CD4-positive, alpha-beta T cell treated with Interleukin-10 for 1 hour (primary cell): ENCODE results near the gene PTPN14.
"Not testable (repeated sequence)": the region's sequence is repeated elsewhere in the genome, so short reads cannot be mapped to it uniquely, and the experiment has no call there.

ENCODE experiments used
- DNase-seq: peaks from one replicate; pipeline ENCODE4 v3.0.0-alpha.2; 2020

PTPN14 gene

GRCh38 chr1:214506972-214507431, 44.4 kb downstream of the PTPN14 start:
- no peak for DNase-seq

GRCh38 chr1:214505134-214505533, 46.3 kb downstream of the PTPN14 start:
- no peak for DNase-seq

GRCh38 chr1:214504330-214504729, 47.1 kb downstream of the PTPN14 start:
- no peak for DNase-seq

DNA sequence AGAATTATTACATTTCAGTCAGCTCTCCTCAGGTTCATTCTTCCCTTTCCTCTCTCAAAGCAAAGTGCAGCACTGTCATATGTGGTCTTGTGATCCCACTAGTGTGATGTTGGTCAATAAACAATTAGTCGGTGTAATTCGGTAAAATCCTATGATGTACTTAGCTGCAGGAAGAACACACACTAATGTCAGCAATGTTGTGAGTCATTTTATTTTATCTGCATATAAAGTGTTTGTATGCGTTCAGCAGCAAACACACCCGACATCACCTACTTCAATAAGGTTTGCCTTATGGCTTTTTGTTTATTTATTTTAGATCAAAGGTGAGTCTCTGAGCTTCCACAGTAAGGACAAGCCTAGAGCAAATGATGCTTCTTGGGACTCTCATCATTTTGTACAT, 47.8 kb downstream of the PTPN14 start:
- no peak for DNase-seq

- DNase-seq, result no peak
Measured at GRCh38 chr1:214500340-214501055, 50.9 kb downstream of the PTPN14 start.

GRCh38 chr1:214499732-214500131, 51.7 kb downstream of the PTPN14 start:
- DNase-seq, result no peak

GRCh38 chr1:214498021-214498420, 53.4 kb downstream of the PTPN14 start:
- DNase-seq, result no peak

DNA sequence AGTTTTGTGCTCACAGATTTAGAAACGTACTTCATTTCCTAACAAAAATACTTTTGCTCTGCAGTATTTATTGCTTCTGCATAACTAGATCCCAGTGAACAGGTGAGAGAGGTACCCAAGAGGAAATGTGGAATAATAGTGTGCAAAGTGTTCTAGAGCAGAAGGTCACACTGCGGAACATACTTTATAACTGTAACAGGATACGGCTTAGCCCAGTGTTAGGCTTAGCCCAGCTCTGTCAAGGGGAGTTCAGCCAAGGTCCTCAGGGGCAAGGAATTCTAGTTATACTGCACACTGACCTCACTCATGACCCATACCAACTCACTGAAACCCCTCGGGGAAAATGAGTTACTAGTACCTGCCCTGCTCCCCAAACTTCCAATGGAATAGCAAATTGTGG, 55.3 kb downstream of the PTPN14 start:
- DNase-seq, result no peak

DNA sequence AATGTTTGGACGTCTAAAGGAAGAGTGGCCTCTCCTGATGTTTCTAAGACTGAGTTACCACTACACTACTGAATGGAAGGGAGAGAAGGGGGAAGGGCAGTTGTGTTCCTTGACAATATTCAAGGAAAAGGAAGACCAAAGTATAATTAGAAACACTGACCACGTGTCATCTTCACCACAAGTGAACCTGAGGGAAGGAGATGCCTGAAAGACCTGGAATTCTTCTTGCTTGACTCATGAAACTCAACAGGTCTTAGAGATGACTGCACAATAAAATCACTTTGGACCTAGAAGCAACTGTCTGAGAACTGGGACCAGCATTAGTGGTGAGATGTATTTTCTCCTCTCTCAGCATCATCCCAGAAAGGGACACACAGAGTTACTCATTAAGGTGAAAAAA, 56.7 kb downstream of the PTPN14 start:
- no peak for DNase-seq

DNA sequence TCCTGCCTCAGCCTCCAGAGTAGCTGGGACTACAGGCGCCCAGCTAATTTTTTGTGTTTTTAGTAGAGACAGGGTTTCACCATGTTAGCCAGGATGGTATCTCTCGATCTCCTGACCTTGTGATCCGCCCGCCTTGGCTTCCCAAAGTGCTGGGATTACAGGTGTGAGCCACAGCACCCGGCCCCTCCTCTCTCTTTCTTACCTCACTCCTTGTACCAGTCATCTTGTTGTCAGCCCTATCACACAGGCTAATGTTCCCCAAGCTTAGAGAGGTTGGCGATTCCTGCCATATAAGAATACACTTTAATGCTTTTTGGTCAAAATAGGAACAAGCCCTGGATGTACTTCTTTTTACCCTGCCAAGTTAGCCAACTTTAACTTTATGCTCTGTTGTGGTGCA, 57.2 kb downstream of the PTPN14 start:
- DNase-seq, result not testable (repeated sequence)

DNA sequence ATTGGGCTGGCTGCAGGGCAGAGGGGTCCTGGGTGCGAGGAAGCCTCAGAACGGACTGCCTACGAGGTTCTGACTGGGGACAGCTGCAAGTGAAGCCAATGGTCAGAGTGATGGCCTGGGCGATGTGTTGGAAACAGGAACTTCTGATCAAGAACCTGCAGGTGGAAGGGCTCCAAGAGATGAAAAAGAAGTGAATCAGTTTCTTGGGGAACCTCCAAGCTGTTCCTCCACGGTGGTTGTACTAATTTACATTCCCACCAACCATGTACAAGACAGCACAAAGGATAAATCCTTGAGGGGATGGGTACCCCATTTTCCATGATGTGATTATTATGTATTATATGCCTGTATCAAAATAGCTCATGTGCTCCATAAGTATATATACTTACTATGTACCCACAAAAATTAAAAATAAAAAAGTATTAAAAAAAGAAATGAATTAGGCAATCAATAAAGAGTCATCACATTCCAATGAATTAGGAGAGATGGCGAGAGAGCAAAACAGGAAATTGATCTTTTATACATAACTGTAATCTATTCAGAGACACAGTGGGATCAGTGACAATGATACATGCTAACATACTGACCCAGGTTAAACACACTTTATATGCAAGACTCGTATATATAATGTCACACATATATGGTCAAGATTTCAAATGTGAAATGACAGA, 58.1 kb downstream of the PTPN14 start:
- no peak for DNase-seq

GRCh38 chr1:214492401-214493075, 58.9 kb downstream of the PTPN14 start:
- no peak for DNase-seq

DNA sequence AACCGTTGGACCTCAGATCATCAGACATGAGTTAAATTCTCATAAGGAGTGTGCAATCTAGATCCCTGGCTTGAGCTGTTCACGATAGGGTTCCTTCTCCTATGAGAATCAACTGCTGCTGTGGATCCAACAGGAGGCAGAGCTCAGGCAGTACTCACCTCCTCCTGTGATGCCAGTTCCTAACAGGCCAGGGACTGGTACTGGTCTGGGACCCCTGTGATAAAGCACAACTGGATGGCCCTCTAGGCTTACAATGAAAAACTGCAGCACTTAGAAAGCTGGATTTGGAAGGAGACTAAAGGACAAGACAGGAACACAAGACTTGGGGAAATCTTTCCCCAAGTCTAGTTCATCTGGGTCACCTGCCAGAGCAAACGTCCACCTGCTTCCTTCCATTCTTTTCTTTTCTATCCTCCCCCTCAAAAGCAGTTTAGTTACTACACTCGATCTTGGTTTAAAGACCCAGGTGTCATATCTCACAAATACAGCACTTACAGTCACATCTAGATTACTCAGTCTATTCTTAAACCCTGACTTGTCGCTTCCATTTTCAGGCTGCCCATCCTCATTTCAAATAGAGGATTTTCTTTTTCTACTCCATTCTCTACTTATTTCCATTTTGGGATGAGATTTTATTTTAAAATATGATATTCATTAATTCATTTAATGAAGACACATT, 59.8 kb downstream of the PTPN14 start:
- no peak for DNase-seq

GRCh38 chr1:214485151-214485550, 66.3 kb downstream of the PTPN14 start:
- DNase-seq, result no peak

GRCh38 chr1:214483180-214483579, 68.2 kb downstream of the PTPN14 start:
- DNase-seq, result not testable (repeated sequence)

GRCh38 chr1:214481983-214482634, 69.3 kb downstream of the PTPN14 start:
- DNase-seq, result not testable (repeated sequence)

DNA sequence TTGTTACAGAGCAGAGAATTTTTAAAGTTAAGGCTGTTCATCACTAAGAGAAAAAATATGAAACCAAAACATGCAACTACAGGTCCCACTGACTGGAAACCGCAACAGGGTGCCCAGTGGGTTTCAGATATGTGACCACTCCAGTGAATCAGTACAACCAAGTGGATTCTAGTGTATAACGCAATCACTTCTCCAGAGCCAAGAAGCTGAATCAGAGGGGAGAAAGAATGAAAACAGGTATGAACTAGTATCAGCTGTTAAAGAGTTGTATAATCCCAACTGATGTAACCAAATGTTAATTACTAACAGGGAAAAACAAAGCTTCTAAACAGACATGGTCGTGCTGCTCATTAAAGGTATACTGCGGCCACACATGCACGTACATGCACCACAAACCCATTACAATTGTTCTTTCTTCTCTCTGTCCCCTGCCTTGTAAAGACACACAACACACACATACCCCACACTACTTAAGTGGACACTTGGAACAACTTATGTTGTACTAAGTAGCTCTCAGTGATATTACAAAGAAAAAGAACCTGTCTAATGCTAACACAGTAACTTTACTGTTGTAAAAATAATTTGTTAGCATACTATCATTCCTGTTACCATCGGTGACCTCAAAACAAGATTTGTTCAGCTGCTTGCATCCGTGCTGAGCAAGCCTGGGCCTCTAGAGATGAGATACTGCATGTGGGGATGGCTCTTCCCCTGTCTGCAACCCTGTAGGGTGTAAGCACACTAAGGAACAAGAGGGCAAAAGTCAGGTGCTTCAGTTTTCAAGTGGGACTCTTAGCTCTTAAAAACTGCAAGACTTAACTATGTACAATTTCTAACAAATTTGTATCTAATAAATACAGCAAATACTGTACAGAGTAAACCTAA, 74.2 kb downstream of the PTPN14 start:
- no peak for DNase-seq

- no peak for DNase-seq
Measured at GRCh38 chr1:214476229-214476985, 75.0 kb downstream of the PTPN14 start.

GRCh38 chr1:214475746-214476145, 75.7 kb downstream of the PTPN14 start:
- DNase-seq, result no peak

GRCh38 chr1:214475331-214475730, 76.1 kb downstream of the PTPN14 start:
- DNase-seq, result no peak

GRCh38 chr1:214474467-214474866, 76.9 kb downstream of the PTPN14 start:
- no peak for DNase-seq
